Upper lobe of left lung (tissue), 6 donors: Measurements from ENCODE around the gene ZNF618. TPM values are rescaled to one million over a fixed set of nuclear protein-coding genes. Genes with fewer than 3 reads are reported as not detected.

ENCODE experiments used
- ATAC-seq, 2 donors: fragments of 200-7000 bp; cut with Tn5 transposase; one replicate each; pipeline ENCODE4 v1.9.1; 2022; ENCODE audit warnings: mild to moderate bottlenecking in 2 of 2, moderate library complexity in 2 of 2; ENCODE audit not compliant: low FRiP score in 2 of 2
- DNase-seq, 2 donors: peaks; one replicate each; pipeline ENCODE4 v3.0.0-alpha.2; 2019 to 2020
- H3K27ac ChIP-seq, 4 donors: fragments of 200-600 bp; sonication (generic); one replicate each; pipeline ENCODE4 v1.5.1; 2016 to 2019
- H3K27me3 ChIP-seq, 4 donors: fragments of 200-600 bp; sonication (generic); one replicate each; pipeline ENCODE4 v1.5.1; 2017 to 2019
- H3K36me3 ChIP-seq, 4 donors: fragments of 200-600 bp; sonication (generic); one replicate each; pipeline ENCODE4 v1.5.1; 2016 to 2019
- H3K4me1 ChIP-seq, 4 donors: fragments of 200-600 bp; sonication (generic); one replicate each; pipeline ENCODE4 v1.5.1; 2018 to 2019
- H3K4me3 ChIP-seq, 4 donors: fragments of 200-600 bp; sonication (generic); one replicate each; pipeline ENCODE4 v1.5.1; 2017 to 2019; ENCODE audit warnings: mild to moderate bottlenecking in 2 of 4, moderate library complexity in 1 of 4
- H3K9me3 ChIP-seq, 4 donors: fragments of 200-600 bp; sonication (generic); one replicate each; pipeline ENCODE4 v1.5.1; 2018 to 2019
- EP300 ChIP-seq, 4 donors: sonication (generic); formaldehyde crosslinking; IDR thresholded peaks; one replicate each; pipeline ENCODE4 v1.5.1; 2017; ENCODE audit warnings: antibody characterized with exemption in 4 of 4, control low read depth in 2 of 4
- POLR2A ChIP-seq, 4 donors: fragments of 450-650 bp; IDR thresholded peaks; one replicate each; pipeline ENCODE4 v1.5.1; 2016 to 2017; ENCODE audit warnings: antibody characterized with exemption in 4 of 4, mild to moderate bottlenecking in 2 of 4
- POLR2AphosphoS5 ChIP-seq, 2 donors: sonication (generic); formaldehyde crosslinking; IDR thresholded peaks; one replicate each; pipeline ENCODE4 v1.5.1; 2017; ENCODE audit warnings: antibody characterized with exemption in 2 of 2
- WGBS, 2 donors: methylation state at CpG; one replicate each; pipeline ENCODE4 v1.1.5; 2017 to 2018; 5-methylcytosine and 5-hydroxymethylcytosine counted together
- total RNA-seq, 6 donors: library from RNA; depleted of rRNA in 4 of 6; stranded (reverse); fragments of >200 nt in 4 of 6; gene quantifications; one replicate each; pipeline versions ENCODE4 v1.1.0 to v1.2.1, GENCODE V29; 2016 to 2021
- TF ChIP-seq, protein P1 (sequence below), 6 experiments: fragments of 450-650 bp in 4 of 6; fragments of 200-600 bp in 2 of 6; sonication (generic) in 2 of 6; IDR thresholded peaks; one replicate each; pipeline ENCODE4 v1.5.1; 2016 to 2019; ENCODE audit warnings: antibody characterized with exemption in 6 of 6
- donor health status: DM: no; HTN: no; CAD: no; lungs with moderate emphysema.
- donor health status: DM: no; HTN: yes; CAD: no; lungs with severe emphysema.

Gene ZNF618
- total RNA-seq, 6 donors from 2014 or later = 3.2 to 11.6 (median 9.1) TPM

DNA sequence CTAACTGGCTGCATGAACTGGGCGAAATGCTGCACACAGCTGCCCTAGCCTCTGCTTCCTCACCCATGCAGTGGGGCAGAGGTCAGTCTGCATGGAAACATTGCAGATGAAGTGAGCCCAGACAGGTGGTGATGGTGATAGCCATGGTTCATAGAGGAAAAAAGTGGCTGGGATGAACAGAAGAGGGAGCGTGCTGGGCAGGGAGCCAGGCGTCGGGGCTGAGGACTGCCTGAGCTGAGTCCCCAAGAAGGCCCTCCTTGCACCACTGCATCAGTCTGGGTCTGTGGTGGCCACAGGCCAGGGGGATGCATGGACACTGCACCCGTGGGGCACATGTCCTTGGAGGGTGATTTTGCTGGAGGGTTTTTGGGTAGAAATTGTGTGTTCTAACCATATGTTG lies 121.5 kb downstream of the ZNF618 start:
- Histone ChIP-seq H3K27me3 (no peaks in the 10 kb centered on the region), H3K36me3 (no peaks in the 10 kb centered on the region), H3K4me1 (peaks cover 20 to 34% (median 23%) of the 10 kb centered on the region in 4 donors), H3K4me3 (no peak overlapping the region), H3K9me3 (no peaks in the 10 kb centered on the region), H3K27ac (no peak overlapping the region)
- TF ChIP-seq POLR2AphosphoS5 (IDR thresholded peaks at IDR 0.05) (no peak), POLR2A (IDR thresholded peaks at IDR 0.05) (no peak), EP300 (IDR thresholded peaks at IDR 0.05) (no peak)
- TF ChIP-seq, protein P1, sequence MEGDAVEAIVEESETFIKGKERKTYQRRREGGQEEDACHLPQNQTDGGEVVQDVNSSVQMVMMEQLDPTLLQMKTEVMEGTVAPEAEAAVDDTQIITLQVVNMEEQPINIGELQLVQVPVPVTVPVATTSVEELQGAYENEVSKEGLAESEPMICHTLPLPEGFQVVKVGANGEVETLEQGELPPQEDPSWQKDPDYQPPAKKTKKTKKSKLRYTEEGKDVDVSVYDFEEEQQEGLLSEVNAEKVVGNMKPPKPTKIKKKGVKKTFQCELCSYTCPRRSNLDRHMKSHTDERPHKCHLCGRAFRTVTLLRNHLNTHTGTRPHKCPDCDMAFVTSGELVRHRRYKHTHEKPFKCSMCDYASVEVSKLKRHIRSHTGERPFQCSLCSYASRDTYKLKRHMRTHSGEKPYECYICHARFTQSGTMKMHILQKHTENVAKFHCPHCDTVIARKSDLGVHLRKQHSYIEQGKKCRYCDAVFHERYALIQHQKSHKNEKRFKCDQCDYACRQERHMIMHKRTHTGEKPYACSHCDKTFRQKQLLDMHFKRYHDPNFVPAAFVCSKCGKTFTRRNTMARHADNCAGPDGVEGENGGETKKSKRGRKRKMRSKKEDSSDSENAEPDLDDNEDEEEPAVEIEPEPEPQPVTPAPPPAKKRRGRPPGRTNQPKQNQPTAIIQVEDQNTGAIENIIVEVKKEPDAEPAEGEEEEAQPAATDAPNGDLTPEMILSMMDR (IDR thresholded peaks at IDR 0.05) = no peak
- peak in 1 of 2 donors; percentile 15 for DNase-seq
- no peak for ATAC-seq
- 90 to 94% methylated on average over 5 of the region's 5 CpGs for WGBS, 2 donors

DNA sequence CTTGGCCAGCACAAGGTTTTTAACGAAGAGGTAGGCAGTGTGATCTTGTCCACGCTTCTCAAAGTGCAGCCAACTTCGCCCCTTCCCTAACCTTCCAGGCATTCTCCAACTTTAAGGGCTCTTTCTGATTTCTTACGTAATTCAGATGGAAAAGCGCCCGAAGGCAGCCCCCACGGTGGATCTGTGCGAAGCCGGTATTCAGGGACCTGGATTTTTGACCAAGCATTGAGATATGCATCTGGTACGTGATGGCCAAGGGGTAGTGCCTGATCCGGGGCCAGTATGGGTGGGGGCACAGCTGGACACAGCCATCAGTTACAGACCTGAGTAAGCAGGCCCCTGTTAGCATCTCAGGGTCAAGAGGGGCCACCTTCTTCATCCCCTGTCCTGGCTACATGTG lies 122.0 kb downstream of the ZNF618 start:
- 84 to 89% methylated on average over 11 of the region's 11 CpGs for WGBS, 2 donors
- ATAC-seq (no peak), DNase-seq (peak in 1 of 2 donors; percentile 12)
- no peak overlapping the region for H3K27ac ChIP-seq
- H3K9me3 ChIP-seq = no peaks in the 10 kb centered on the region
- H3K27me3 ChIP-seq = no peaks in the 10 kb centered on the region
- H3K4me3 ChIP-seq = no peak overlapping the region
- H3K36me3 ChIP-seq = no peaks in the 10 kb centered on the region
- H3K4me1 ChIP-seq = peaks cover 15 to 31% (median 18%) of the 10 kb centered on the region in 4 donors
- TF ChIP-seq, protein P1 (IDR thresholded peaks at IDR 0.05) = no peak
- no peak for TF ChIP-seq POLR2AphosphoS5 (IDR thresholded peaks at IDR 0.05)

DNA sequence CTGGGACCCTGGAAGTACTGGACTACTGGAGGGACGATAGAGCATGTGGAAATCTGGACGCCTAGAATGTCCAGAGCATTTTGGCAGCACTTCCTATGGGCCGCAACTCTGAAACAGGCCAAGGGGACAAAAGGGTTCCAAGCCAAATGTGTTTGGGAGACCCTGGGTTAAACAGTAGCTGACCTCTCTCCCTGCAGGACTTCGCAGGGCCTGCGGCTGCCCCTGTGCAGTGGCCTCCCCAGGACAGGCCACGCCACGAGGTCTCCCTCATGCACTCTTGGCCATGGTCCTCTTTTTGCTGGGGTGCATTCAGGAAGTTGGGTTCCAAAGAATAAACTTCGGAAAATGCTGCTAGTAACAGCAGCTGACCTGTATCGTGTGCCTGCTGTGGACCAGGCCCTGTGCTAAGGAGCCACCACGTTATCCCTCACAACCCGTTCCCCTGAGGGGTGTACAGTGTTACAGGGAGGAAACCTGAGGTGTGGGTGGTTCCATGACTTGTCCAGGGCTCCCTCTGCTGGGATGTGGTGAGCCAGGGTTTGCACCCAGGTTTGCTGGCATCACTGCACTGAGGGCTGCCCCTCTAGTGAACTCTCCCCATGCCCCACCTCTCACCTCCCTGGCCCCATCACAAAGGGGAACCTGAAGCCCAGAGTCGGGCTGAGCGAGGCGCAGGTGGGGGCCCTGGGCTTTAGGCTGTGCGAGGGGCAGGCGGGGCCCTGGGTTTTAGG lies 122.6 kb downstream of the ZNF618 start:
- Histone ChIP-seq H3K4me1 (peaks cover 11 to 31% (median 18%) of the 10 kb centered on the region in 4 donors), H3K9me3 (no peaks in the 10 kb centered on the region), H3K27me3 (no peaks in the 10 kb centered on the region), H3K4me3 (no peak overlapping the region), H3K36me3 (no peaks in the 10 kb centered on the region), H3K27ac (no peak overlapping the region)
- DNase-seq = peak; percentile 10 to 59
- no peak for ATAC-seq
- WGBS, 2 donors = 82 to 85% methylated on average over 9 to 16 of the region's 16 CpGs
- TF ChIP-seq POLR2AphosphoS5 (IDR thresholded peaks at IDR 0.05) (no peak), EP300 (IDR thresholded peaks at IDR 0.05) (no peak), POLR2A (IDR thresholded peaks at IDR 0.05) (no peak)
- TF ChIP-seq, protein P1 (IDR thresholded peaks at IDR 0.05) = no peak

DNA sequence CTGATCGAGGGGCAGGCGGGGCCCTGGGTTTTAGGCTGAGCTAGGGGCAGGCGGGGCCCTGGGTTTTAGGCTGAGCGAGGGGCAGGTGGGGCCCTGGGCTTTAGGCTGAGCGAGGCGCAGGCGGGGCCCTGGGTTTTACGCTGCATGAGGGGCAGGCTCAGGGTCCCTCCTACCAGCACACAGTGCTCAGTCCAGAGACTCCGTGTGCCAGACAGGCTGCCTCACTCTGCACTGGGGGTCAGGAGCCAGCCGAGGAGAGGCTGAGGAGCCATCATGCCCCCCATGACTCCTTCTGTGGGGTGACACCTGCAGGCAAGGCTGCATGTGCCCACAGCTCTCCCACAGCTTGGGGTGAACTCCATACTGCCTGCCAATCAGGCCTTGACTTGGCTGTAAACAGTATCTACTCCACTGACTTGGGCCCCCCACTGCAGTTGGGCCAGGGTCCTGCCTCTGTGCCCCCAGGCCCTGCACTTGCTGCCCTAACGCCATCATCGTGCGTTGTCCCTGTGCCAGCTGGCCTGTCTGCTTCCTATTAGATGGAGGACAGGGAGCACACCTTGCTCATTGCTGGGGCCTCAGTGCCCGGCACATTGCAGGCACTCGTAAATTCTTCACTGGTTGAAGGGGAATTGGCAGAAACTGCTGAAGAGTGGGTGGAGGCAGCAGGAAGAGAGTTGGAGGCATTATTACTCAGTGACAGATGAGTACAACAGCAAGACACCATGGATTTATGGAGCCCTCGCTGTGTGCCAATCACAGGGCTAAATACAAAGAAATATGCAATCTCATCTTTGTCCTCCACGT lies 123.3 kb downstream of the ZNF618 start:
- Histone ChIP-seq H3K4me1 (peaks cover 7 to 29% (median 17%) of the 10 kb centered on the region in 4 donors), H3K27ac (no peak overlapping the region), H3K36me3 (no peaks in the 10 kb centered on the region), H3K4me3 (no peak overlapping the region), H3K9me3 (no peaks in the 10 kb centered on the region), H3K27me3 (no peaks in the 10 kb centered on the region)
- no peak for TF ChIP-seq POLR2A (IDR thresholded peaks at IDR 0.05)
- TF ChIP-seq, protein P1 (IDR thresholded peaks at IDR 0.05) = no peak
- TF ChIP-seq POLR2AphosphoS5 (IDR thresholded peaks at IDR 0.05) = no peak
- TF ChIP-seq EP300 (IDR thresholded peaks at IDR 0.05) = no peak
- ATAC-seq (no peak), DNase-seq (peak in 1 of 2 donors; percentile 12)
- 86 to 89% methylated on average over 14 to 16 of the region's 17 CpGs for WGBS, 2 donors
